Neural crest cell (in vitro differentiated cells): Measurements from ENCODE around the gene PSMG3. TPM values are rescaled to one million over a fixed set of nuclear protein-coding genes. Genes with fewer than 3 reads are reported as not detected.
A peak's percentile ranks its signal among the peaks of the same experiment; 100 is the strongest.
"Not testable (repeated sequence)": the region's sequence is repeated elsewhere in the genome, so short reads cannot be mapped to it uniquely, and the experiment has no call there.

ENCODE experiments used
- DNase-seq: peaks from one replicate; pipeline ENCODE4 v3.0.0; 2021; ENCODE audit warnings: low read depth, mixed read lengths, low spot score
- H3K27ac Mint-ChIP-seq: one replicate; pipeline ENCODE4 v1.8.0; 2021; ENCODE audit warnings: mild to moderate bottlenecking, mixed read lengths; ENCODE audit not compliant: unreplicated experiment
- H3K27me3 Mint-ChIP-seq: 2 replicates; pipeline ENCODE4 v1.8.0; 2021; ENCODE audit warnings: low read depth, mild to moderate bottlenecking, mixed read lengths
- H3K36me3 Mint-ChIP-seq: 2 replicates; pipeline ENCODE4 v1.8.0; 2021; ENCODE audit warnings: low read depth, mild to moderate bottlenecking, mixed read lengths
- H3K4me1 Mint-ChIP-seq: 2 replicates; pipeline ENCODE4 v1.8.0; 2021; ENCODE audit warnings: mixed read lengths
- H3K4me3 Mint-ChIP-seq: one replicate; pipeline ENCODE4 v1.8.0; 2021; ENCODE audit warnings: mild to moderate bottlenecking, mixed read lengths
- H3K9me3 Mint-ChIP-seq: 2 replicates; pipeline ENCODE4 v1.8.0; 2021; ENCODE audit warnings: mixed read lengths
- CTCF ChIP-seq: fragments of 200-600 bp; sonication (generic); conservative IDR thresholded peaks from 2 replicates; pipeline ENCODE4 v1.5.0; 2021; ENCODE audit warnings: antibody characterized with exemption, mild to moderate bottlenecking
- total RNA-seq: library from RNA; stranded (reverse); gene quantifications from 2 replicates; pipeline ENCODE4 v1.2.1, GENCODE V29; 2021

The PSMG3 gene
- total RNA-seq, 1 donor from 2014 or later, result 57.8 TPM

GRCh38 chr7:1585142-1585981, 15.5 kb upstream of the PSMG3 start:
- Mint-ChIP-seq H3K27ac (no peak overlapping the region), H3K4me3 (no peak overlapping the region), H3K4me1 (no peaks in the 10 kb centered on the region), H3K27me3 (peaks cover 1% of the 10 kb centered on the region), H3K36me3 (no peaks in the 10 kb centered on the region), H3K9me3 (no peaks in the 10 kb centered on the region)
- TF ChIP-seq CTCF, result no peak
- no peak for DNase-seq

GRCh38 chr7:1584700-1585099, 14.9 kb upstream of the PSMG3 start:
- Mint-ChIP-seq H3K36me3 (no peaks in the 10 kb centered on the region), H3K27me3 (no peaks in the 10 kb centered on the region), H3K4me1 (peaks cover 5% of the 10 kb centered on the region), H3K27ac (no peak overlapping the region), H3K9me3 (no peaks in the 10 kb centered on the region), H3K4me3 (no peak overlapping the region)
- DNase-seq, result no peak
- no peak for TF ChIP-seq CTCF

GRCh38 chr7:1583241-1583930, 13.6 kb upstream of the PSMG3 start:
- H3K36me3 Mint-ChIP-seq, DNase-seq, H3K9me3 Mint-ChIP-seq, H3K4me3 Mint-ChIP-seq, H3K27ac Mint-ChIP-seq, H3K27me3 Mint-ChIP-seq: not testable (repeated sequence)
- H3K4me1 Mint-ChIP-seq, result peaks cover 12% of the 10 kb centered on the region

GRCh38 chr7:1580422-1581030, 10.7 kb upstream of the PSMG3 start:
- Mint-ChIP-seq H3K27me3 (no peaks in the 10 kb centered on the region), H3K4me3 (no peak overlapping the region), H3K9me3 (peaks cover 4% of the 10 kb centered on the region), H3K27ac (no peak overlapping the region), H3K4me1 (peaks cover 12% of the 10 kb centered on the region), H3K36me3 (peaks cover 3% of the 10 kb centered on the region)
- no peak for TF ChIP-seq CTCF
- no peak for DNase-seq

- H3K36me3 Mint-ChIP-seq, result peaks cover 3% of the 10 kb centered on the region
- no peaks in the 10 kb centered on the region for H3K27me3 Mint-ChIP-seq
- no peak overlapping the region for H3K27ac Mint-ChIP-seq
- no peak overlapping the region for H3K4me3 Mint-ChIP-seq
- TF ChIP-seq CTCF, result peak; percentile 91
- peak; percentile 78 for DNase-seq
- peaks cover 4% of the 10 kb centered on the region for H3K9me3 Mint-ChIP-seq
- peaks cover 12% of the 10 kb centered on the region for H3K4me1 Mint-ChIP-seq
Measured at GRCh38 chr7:1579481-1580421, 9.9 kb upstream of the PSMG3 start.
